Measurements from ENCODE around the gene FASTKD3. TPM values are rescaled to one million over a fixed set of nuclear protein-coding genes. Genes with fewer than 3 reads are reported as not detected.

Gene FASTKD3
- total and polyA plus RNA-seq, 2 of the 4 experiments (the other 2 are of a cell fraction): 8.4 to 12.7 TPM

- Histone ChIP-seq H3K23ac (ENCODE audit: low read depth, low read length) (no peak overlapping the region), H2BK20ac (ENCODE audit: low read depth, low read length) (no peak overlapping the region), H4K91ac (ENCODE audit: insufficient read depth, low read depth, low read length) (no peak overlapping the region), H3K27ac (ENCODE audit: insufficient read depth, low read length) (no peak overlapping the region), H3K56ac (ENCODE audit: extremely low read depth, insufficient read depth, low read length) (no peak overlapping the region), H4K5ac (ENCODE audit: low read depth, low read length) (no peak overlapping the region), H2BK120ac (ENCODE audit: low read depth, low read length) (no peak overlapping the region), H2AFZ (replicated peaks; ENCODE audit: low read length, poor library complexity) (no peak overlapping the region), H2BK15ac (ENCODE audit: low read depth, low read length) (no peak overlapping the region), H2AK5ac (ENCODE audit: low read depth, low read length) (no peak overlapping the region), H3K4me3 (ENCODE audit: insufficient read depth, low read depth, low read length) (no peak overlapping the region), H2BK5ac (ENCODE audit: low read depth, low read length, poor library complexity, severe bottlenecking) (no peak overlapping the region), H3K4me2 (ENCODE audit: low read depth, low read length) (no peak overlapping the region), H4K8ac (ENCODE audit: low read depth in 2 of 2, low read length in 2 of 2) (no peak overlapping the region), H3K79me1 (ENCODE audit: low read depth in 1 of 2, low read length in 2 of 2) (no peaks in the 10 kb centered on the region), H3K18ac (ENCODE audit: low read depth, low read length) (no peak overlapping the region), H4K20me1 (ENCODE audit: insufficient read depth, low read length) (no peaks in the 10 kb centered on the region), H3K27me3 (ENCODE audit: control insufficient read depth, insufficient read depth, low read length) (peaks cover 35% of the 10 kb centered on the region), H3K9ac (ENCODE audit: low read depth, low read length) (no peak overlapping the region), H3K4ac (ENCODE audit: low read depth, low read length) (no peak overlapping the region), H3K36me3 (ENCODE audit: control insufficient read depth, insufficient read depth, low read length) (no peaks in the 10 kb centered on the region), H3K9me3 (ENCODE audit: control insufficient read depth, insufficient read depth, low read length) (peaks cover 2% of the 10 kb centered on the region; the same call in 1 of the 2 replicates), H3K4me1 (ENCODE audit: control insufficient read depth, insufficient read depth, low read length) (no peaks in the 10 kb centered on the region), H3K14ac (replicated peaks; ENCODE audit: low read depth, low read length) (no peak overlapping the region), H2AK9ac (replicated peaks; ENCODE audit: low read depth, low read length, poor library complexity) (no peak overlapping the region), H3K9me1 (ENCODE audit: insufficient read depth, low read length) (no peaks in the 10 kb centered on the region)
- in situ Hi-C loops (cut with MboI; ENCODE audit: low sequenced_read_pairs) (no loop called here), intact Hi-C loops (cut with micrococcal nuclease) (no loop called here), dilution Hi-C loops (cut with HindIII; ENCODE audit: low sequenced_read_pairs, unreplicated experiment) (no loop called here)
- CTCF ChIA-PET: no interaction called here
- no peak for TF ChIP-seq MXI1 (IDR thresholded peaks at IDR 0.05; ENCODE audit: borderline replicate concordance, low read depth, low read length)
- TF ChIP-seq MAZ (IDR thresholded peaks at IDR 0.05; ENCODE audit: borderline replicate concordance, low read depth, low read length): no peak
- TF ChIP-seq FOS (IDR thresholded peaks at IDR 0.05; ENCODE audit: low read depth, low read length): no peak
- TF ChIP-seq BHLHE40 (IDR thresholded peaks at IDR 0.05; ENCODE audit: low read depth, low read length): no peak
- no peak for TF ChIP-seq SMC3 (IDR thresholded peaks at IDR 0.05; ENCODE audit: low read depth, low read length)
- no peak for TF ChIP-seq ELK1 (IDR thresholded peaks at IDR 0.05; ENCODE audit: borderline replicate concordance, low read depth, low read length)
- no peak for TF ChIP-seq MAFK (IDR thresholded peaks at IDR 0.05; ENCODE audit: low read depth, low read length)
- TF ChIP-seq RCOR1 (IDR thresholded peaks at IDR 0.05; ENCODE audit: insufficient replicate concordance, low read length): no peak
- POLR2A ChIA-PET (ENCODE audit: unreplicated experiment): no interaction called here
- no CpG with 5 or more reads among the region's 2 CpGs for WGBS, 2 experiments (ENCODE audit: extremely low coverage in 2 of 2, insufficient read length in 1 of 2)
- no TSS peak for BruUV-seq (replicated peaks)
- ATAC-seq (ENCODE audit: low read depth): no peak
- DNase-seq: no peak
These were observed 20.5 kb downstream of the FASTKD3 start for GRCh38 chr5:7848296-7848695.

Data from IMR-90 (cell line).